DOHH2 (cell line): ENCODE measurements around the gene ARHGEF4.

Source experiments
- EZH2phosphoT487 ChIP-seq: fragments of 200-600 bp; sonication (generic); IDR thresholded peaks from 2 replicates; pipeline ENCODE4 v1.6.1; 2017; ENCODE audit warnings: borderline replicate concordance, mild to moderate bottlenecking, antibody characterized with exemption, low read length, moderate library complexity, mixed read lengths
- TF ChIP-seq, protein P1 (sequence below): fragments of 200-600 bp; sonication (generic); IDR thresholded peaks from one replicate; pipeline ENCODE4 v1.5.1; 2014; ENCODE audit warnings: antibody characterized with exemption, mild to moderate bottlenecking, low read depth, low read length; ENCODE audit not compliant: poor library complexity, severe bottlenecking

DNA sequence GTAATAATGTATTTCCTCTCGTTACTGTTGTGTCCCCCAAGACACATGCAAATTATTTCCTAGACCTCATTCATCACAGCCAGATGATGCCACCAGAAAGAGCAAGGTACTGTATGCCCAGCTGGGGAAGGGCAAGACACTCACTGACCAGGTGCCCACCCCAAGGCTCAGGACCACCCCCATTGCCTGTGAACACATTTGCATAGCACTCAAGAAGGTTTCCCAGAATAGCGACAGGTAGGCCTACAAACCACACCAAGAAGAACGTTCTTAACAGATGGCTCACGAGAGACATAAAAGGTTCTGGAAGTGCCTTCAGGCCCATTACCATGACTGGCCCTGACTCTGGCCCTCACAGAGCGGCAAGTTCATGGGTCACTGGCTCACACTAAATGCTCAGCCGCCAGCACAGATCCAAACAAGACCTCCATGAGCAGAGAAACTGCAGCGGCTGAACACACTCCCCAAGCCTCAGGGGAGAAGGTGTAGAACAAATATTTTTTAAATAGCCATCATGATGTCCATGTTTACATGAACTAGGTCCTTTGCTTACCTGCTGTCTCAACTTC, 212.5 kb downstream of the ARHGEF4 start:
- TF ChIP-seq, protein P1, sequence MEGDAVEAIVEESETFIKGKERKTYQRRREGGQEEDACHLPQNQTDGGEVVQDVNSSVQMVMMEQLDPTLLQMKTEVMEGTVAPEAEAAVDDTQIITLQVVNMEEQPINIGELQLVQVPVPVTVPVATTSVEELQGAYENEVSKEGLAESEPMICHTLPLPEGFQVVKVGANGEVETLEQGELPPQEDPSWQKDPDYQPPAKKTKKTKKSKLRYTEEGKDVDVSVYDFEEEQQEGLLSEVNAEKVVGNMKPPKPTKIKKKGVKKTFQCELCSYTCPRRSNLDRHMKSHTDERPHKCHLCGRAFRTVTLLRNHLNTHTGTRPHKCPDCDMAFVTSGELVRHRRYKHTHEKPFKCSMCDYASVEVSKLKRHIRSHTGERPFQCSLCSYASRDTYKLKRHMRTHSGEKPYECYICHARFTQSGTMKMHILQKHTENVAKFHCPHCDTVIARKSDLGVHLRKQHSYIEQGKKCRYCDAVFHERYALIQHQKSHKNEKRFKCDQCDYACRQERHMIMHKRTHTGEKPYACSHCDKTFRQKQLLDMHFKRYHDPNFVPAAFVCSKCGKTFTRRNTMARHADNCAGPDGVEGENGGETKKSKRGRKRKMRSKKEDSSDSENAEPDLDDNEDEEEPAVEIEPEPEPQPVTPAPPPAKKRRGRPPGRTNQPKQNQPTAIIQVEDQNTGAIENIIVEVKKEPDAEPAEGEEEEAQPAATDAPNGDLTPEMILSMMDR: no peak
- TF ChIP-seq EZH2phosphoT487: no peak
